ENCODE results near the gene ENOX2.

DNA sequence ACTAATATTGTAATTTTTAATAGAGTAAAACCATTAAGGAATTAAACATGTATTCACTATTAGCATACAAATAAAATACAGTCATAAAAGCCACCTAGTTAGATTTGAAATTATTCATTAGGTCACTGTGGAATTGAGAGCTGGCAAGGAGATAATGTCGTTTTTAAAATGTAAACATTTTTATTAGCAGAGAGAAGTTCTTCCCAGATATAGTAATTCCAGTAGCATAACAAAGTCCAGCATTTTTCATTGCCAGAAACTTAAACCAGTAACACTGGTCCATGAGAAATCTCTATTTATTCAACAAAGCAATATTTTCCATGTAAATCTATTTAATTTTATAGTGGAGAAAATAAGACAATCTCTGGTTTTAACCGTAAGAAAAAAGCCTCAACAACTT, 17.5 kb downstream of the ENOX2 start:
- TF ChIP-seq, protein P1, sequence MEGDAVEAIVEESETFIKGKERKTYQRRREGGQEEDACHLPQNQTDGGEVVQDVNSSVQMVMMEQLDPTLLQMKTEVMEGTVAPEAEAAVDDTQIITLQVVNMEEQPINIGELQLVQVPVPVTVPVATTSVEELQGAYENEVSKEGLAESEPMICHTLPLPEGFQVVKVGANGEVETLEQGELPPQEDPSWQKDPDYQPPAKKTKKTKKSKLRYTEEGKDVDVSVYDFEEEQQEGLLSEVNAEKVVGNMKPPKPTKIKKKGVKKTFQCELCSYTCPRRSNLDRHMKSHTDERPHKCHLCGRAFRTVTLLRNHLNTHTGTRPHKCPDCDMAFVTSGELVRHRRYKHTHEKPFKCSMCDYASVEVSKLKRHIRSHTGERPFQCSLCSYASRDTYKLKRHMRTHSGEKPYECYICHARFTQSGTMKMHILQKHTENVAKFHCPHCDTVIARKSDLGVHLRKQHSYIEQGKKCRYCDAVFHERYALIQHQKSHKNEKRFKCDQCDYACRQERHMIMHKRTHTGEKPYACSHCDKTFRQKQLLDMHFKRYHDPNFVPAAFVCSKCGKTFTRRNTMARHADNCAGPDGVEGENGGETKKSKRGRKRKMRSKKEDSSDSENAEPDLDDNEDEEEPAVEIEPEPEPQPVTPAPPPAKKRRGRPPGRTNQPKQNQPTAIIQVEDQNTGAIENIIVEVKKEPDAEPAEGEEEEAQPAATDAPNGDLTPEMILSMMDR (conservative IDR thresholded peaks at IDR 0.05 in 1 of 2, IDR thresholded peaks at IDR 0.05 in 1 of 2; ENCODE audit: low read depth in 1 of 2, low read length in 2 of 2), result no peak
- no peak for TF ChIP-seq EZH2 (IDR thresholded peaks at IDR 0.05; ENCODE audit: low read length, missing control alignments)

Data from fibroblast of lung (primary cell).